ENCODE data around the gene HMGN3.

GRCh38 chr6:79241228-79241627 lies 6.7 kb upstream of the HMGN3 start:
- TF ChIP-seq, protein P1, sequence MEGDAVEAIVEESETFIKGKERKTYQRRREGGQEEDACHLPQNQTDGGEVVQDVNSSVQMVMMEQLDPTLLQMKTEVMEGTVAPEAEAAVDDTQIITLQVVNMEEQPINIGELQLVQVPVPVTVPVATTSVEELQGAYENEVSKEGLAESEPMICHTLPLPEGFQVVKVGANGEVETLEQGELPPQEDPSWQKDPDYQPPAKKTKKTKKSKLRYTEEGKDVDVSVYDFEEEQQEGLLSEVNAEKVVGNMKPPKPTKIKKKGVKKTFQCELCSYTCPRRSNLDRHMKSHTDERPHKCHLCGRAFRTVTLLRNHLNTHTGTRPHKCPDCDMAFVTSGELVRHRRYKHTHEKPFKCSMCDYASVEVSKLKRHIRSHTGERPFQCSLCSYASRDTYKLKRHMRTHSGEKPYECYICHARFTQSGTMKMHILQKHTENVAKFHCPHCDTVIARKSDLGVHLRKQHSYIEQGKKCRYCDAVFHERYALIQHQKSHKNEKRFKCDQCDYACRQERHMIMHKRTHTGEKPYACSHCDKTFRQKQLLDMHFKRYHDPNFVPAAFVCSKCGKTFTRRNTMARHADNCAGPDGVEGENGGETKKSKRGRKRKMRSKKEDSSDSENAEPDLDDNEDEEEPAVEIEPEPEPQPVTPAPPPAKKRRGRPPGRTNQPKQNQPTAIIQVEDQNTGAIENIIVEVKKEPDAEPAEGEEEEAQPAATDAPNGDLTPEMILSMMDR (IDR thresholded peaks at IDR 0.05): no peak
- TF ChIP-seq POLR2A (IDR thresholded peaks at IDR 0.05): no peak
